DMS153 treated with DMSO at 0.1 percent for 48 hours (cell line): ENCODE data around the gene ARFGEF2.
"Not testable (repeated sequence)": the region's sequence is repeated elsewhere in the genome, so short reads cannot be mapped to it uniquely, and the experiment has no call there.

ENCODE experiments used
- DNase-seq: peaks from one replicate; lab custom pipeline; 2025; ENCODE audit not compliant: unreplicated experiment; lab: John Stamatoyannopoulos, UW

The ARFGEF2 gene

GRCh38 chr20:48926821-48927220, 5.3 kb downstream of the ARFGEF2 start:
- no peak for DNase-seq

- DNase-seq: no peak
Observed at GRCh38 chr20:48928832-48929725, 7.6 kb downstream of the ARFGEF2 start.

GRCh38 chr20:48930035-48930434, 8.5 kb downstream of the ARFGEF2 start:
- DNase-seq: no peak

GRCh38 chr20:48930878-48931277, 9.4 kb downstream of the ARFGEF2 start:
- DNase-seq: no peak

GRCh38 chr20:48931527-48932374, 10.2 kb downstream of the ARFGEF2 start:
- no peak for DNase-seq

GRCh38 chr20:48932375-48932941, 10.9 kb downstream of the ARFGEF2 start:
- no peak for DNase-seq

- DNase-seq: no peak
Observed at GRCh38 chr20:48933017-48933766, 11.7 kb downstream of the ARFGEF2 start.

- not testable (repeated sequence) for DNase-seq
Observed at GRCh38 chr20:48934273-48934877, 12.9 kb downstream of the ARFGEF2 start.

- not testable (repeated sequence) for DNase-seq
Observed at GRCh38 chr20:48934966-48935365, 13.5 kb downstream of the ARFGEF2 start.

GRCh38 chr20:48936178-48936577, 14.7 kb downstream of the ARFGEF2 start:
- DNase-seq: not testable (repeated sequence)

- no peak for DNase-seq
Observed at GRCh38 chr20:48937674-48938073, 16.2 kb downstream of the ARFGEF2 start.

GRCh38 chr20:48938670-48939069, 17.2 kb downstream of the ARFGEF2 start:
- DNase-seq: no peak

GRCh38 chr20:48940170-48940569, 18.7 kb downstream of the ARFGEF2 start:
- DNase-seq: no peak

- no peak for DNase-seq
Observed at GRCh38 chr20:48941467-48941866, 20.0 kb downstream of the ARFGEF2 start.

GRCh38 chr20:48942730-48943129, 21.2 kb downstream of the ARFGEF2 start:
- no peak for DNase-seq

- DNase-seq: no peak
Observed at GRCh38 chr20:48944663-48945297, 23.3 kb downstream of the ARFGEF2 start.

- peak; percentile 16 for DNase-seq
Observed at GRCh38 chr20:48945840-48946514, 24.5 kb downstream of the ARFGEF2 start.

- DNase-seq: no peak
Observed at GRCh38 chr20:48948612-48949011, 27.1 kb downstream of the ARFGEF2 start.
